HepG2 (cell line): Measurements from ENCODE around the gene CDC14A.

Experiments used
- CTCF ChIP-seq: sonication (generic); formaldehyde crosslinking; IDR thresholded peaks from 2 replicates; pipeline ENCODE4 v1.5.0; 2020; ENCODE audit warnings: mild to moderate bottlenecking, missing genetic modification reagents, moderate library complexity
- HDAC2 ChIP-seq: sonication (generic); formaldehyde crosslinking; IDR thresholded peaks from 2 replicates; pipeline ENCODE4 v1.4.0; 2020; ENCODE audit warnings: missing genetic modification reagents
- HNRNPK ChIP-seq: fragments of 200-400 bp; formaldehyde crosslinking; IDR thresholded peaks from 2 replicates; pipeline ENCODE4 v1.6.1; 2018; ENCODE audit warnings: low read length, low read depth, moderate library complexity, mild to moderate bottlenecking; ENCODE audit not compliant: poor library complexity, severe bottlenecking
- TMF1 ChIP-seq: sonication (generic); formaldehyde crosslinking; IDR thresholded peaks from 2 replicates; pipeline ENCODE4 v1.8.1; 2022; ENCODE audit warnings: low read depth, missing genetic modification reagents
- ZBTB10 ChIP-seq: sonication (generic); formaldehyde crosslinking; IDR thresholded peaks from 2 replicates; pipeline ENCODE4 v1.4.0; 2020; ENCODE audit warnings: missing genetic modification reagents, borderline replicate concordance
- ZNF562 ChIP-seq: sonication (generic); formaldehyde crosslinking; IDR thresholded peaks from 2 replicates; pipeline ENCODE4 v1.8.0; 2022; ENCODE audit warnings: missing genetic modification reagents, borderline replicate concordance

- TF ChIP-seq ZBTB10 (CRISPR knock-in tag) (no peak), TMF1 (CRISPR knock-in tag) (no peak), ZNF562 (no peak), HDAC2 (CRISPR knock-in tag) (no peak), HNRNPK (no peak), CTCF (no peak)
Measured at GRCh38 chr1:100441651-100442050, 89.3 kb downstream of the CDC14A start.
